ENCODE measurements around the gene HEXB.

The HEXB gene

DNA sequence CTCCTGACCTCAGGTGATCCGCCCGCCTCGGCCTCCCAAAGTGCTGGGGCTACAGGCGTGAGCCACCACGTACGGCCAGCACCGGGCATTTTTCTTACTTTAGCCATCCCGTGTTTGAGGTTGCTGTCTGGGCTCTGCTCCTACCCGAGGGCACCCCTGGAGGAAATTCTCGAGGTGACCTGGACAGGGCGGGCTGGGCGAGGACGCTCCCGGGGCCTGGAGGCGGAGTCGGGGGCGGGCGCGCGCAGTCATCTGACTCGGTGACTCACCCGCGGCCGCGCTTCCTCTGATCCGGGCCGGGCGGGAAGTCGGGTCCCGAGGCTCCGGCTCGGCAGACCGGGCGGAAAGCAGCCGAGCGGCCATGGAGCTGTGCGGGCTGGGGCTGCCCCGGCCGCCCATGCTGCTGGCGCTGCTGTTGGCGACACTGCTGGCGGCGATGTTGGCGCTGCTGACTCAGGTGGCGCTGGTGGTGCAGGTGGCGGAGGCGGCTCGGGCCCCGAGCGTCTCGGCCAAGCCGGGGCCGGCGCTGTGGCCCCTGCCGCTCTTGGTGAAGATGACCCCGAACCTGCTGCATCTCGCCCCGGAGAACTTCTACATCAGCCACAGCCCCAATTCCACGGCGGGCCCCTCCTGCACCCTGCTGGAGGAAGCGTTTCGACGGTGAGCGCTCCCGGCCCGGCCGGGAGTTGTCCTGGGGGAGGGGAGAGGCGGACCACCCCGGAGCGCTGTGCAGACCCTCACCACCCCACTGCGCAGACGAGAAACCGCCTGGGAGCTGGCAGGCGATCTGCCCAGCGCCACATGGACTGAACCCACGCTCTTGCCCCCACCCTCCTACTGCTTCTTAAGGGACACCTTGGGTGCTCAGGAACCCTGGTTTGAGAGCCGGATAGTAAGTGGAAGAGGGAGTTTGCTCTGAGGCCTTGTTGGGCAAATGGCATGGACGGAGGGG, at the start of gene HEXB:
HEXB (plus strand) TSS at position 334 of the 952 bp plus-strand sequence; CDS start at position 362, 28 bp downstream.
- peak; percentile 76 for DNase-seq (ENCODE audit: low read depth)

DNA sequence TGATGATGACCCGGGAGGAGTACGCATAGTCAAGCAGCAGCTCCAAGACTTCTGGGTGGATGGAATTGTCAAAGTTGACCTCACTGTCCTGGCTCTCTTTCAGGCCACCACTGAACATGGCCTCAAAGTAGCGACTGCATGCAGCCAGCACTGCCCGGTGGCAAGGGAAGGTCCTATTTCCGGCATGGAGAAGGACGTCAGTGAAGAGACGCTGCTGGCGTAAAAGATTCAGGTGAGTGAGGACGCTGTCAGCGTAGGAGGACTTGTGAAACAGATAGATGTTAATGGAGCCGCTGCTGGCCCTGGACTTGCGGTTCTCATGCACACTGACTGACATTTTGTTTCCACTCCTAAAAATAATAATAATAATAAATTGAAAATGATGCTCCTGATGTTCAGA, 48.9 kb upstream of the HEXB start:
- no peak for DNase-seq (ENCODE audit: low read depth)

DNA sequence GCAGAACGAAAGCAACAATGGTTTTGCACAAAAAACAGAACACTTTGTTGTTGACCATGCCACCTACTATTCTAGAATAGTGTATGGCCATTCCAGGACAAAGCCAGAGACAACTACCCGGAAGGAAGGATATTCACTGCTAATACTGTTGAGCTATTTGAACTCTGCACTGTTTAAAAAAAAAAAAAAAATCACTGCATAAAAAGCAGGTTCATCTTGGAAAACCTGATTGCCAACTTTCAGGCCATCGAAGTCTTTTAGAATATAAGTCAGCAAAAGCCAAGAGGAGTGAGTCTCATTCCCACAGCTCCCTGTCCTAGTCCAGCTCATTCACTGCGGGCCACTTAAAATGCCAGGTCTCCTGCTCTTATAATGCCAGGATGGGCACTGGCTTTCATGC, 48.5 kb upstream of the HEXB start:
- DNase-seq (ENCODE audit: low read depth), result no peak

DNA sequence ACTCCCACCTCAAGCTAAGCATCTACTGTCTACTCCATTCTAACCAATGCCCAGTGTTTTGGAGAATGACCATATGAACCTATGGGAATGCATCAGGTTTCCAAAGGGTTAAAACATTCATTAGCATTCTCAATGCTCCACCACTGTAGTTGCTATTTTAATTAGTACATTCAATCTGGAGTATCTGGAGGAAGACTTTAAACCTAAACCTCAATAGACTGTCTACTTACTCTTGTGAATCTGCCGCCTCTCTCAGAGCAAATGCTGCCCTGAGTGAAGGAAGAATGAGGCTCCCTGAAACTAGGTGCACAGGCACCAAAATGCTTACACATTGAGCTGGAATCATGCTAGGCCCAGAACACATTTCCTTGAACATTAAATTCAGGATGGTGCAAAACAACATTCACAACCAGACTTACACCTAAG, 46.5 kb upstream of the HEXB start:
- no peak for DNase-seq (ENCODE audit: low read depth)

DNA sequence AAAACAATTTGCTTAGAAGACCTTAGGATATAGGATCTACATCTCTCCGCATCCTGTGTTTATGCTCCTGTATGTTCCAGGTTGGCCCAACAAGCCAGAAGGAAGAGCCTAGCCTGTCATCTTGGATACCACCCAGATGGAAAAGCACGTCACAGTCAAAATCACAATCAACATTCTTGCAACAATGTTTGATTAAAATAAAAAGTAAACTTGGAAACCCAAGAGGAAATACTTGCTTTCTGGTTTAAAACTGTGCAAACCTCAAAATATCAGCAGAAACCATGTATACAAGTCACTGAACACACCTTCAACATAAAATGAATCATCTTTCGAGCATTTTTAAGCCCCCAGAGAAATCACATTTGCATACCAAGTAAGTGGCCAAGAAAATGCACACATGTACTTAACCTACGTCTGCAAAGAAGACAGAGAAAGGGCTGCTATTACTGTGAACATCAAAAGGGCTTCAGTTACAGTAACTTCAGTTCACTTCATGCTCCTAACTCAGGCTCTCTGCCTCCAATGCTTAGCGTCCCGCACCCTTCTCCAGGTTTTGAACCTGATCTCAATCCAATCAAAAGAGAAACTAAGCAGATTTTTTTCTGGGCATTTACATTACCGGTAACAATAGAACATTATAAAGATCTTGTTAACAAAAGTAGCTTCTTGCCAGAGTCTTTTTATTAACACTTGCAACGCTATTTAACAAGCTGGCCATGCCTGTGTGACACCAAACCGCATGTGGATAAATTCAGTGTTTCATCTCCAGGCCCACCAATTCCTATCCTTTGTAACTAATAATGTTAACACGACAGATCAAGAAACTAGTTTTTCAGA, 45.8 kb upstream of the HEXB start:
- DNase-seq (ENCODE audit: low read depth), result no peak

DNA sequence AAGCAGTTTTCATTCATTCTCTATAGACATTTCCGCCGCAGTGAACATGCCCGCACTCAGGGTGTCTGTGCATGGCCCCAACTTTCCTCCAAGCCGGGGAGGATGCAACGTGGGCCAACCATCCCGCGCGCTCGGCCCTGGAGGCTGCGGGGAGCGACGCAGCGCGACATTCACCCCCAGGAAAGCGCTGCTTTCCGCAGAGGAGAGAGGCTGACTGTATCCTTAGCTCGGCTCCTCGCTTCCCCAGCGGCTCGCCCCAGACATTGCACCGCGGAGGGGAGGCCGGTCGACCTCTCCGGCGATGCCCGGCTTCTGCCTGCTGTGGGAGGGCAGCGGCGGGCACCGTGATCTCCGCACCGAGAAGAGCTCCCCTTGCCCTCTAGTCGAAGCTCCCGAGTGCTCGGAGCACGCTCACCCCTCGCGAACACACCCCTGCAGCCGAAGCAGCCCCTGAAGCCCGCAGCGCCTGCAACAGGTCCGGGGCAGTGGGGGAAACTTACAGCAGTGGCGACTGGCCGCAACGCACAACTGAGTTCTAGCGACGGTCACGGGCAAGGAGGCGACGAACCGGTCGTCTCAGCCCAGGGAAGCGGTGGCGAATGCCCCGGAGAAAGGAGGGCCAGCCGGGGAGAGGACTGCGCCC, 45.1 kb upstream of the HEXB start:
- no peak for DNase-seq (ENCODE audit: low read depth)

DNA sequence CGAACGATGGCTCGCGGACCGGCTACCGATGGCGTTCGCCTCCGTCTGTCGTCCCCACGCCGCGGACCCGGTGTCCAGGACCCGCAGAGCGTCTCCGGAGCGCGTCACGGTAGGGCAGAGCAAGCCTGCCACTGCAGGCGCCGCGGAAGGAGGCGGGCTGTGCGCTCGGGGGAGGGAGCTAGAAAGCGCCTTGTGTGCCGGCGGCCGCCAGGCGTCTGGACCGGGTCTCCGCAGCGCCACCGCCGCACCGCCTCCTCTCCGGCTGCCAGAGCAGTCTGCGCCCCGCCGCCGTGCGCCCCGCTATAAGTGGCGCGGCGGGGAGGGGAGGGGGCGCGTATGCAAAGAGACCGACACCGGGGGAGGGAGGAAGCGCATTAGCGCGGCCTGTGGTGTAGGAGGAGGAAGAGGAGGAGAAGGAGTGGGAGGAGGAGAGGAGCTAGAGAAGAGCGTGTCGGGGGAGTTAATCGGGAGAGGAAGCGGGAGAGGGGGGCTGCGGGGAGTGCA, 44.5 kb upstream of the HEXB start, which contains the start of gene ENC1:
ENC1 (minus strand) TSS at position 279 of the 504 bp plus-strand sequence. CDS start 4,243 bp downstream, outside the sequence.
- DNase-seq (ENCODE audit: low read depth), result peak; percentile 45

DNA sequence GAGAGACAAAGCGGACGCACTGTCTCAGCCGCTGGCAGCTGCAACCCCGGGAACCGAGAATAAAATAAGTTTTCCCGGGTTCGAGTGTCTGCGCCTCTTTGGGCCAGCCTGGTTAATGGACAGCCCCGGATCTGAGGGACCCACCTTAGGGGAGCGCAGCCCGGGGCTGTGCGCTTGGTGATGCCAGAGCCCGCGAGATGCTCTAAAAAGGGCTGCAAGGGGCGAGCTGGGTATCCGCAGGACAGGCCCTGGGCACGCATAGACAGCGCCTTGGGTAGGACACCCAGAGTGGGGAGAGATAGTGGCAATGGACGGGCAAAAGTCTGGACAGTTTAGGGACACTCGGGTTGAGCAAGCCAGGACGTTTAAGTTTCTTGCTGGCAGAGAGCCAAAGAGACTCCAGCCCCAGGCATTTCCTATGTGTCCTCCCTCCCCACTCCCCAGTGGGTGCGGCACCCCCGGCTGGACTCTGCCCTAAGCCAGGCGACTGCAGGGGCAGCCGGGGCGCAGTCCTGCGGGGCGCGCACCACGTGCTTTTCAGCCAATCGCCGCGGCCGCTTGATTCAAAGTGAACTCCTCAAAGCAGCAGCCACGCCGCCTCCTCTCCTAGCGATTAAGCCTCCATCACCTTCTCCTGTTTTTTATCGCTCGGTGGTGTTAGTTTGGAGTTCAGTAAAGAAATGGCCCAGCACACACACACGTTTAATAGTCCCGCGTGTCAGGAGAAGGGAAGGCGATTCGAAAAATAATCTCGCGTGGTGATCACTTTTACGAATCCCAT, 43.9 kb upstream of the HEXB start:
- DNase-seq (ENCODE audit: low read depth), result no peak

DNA sequence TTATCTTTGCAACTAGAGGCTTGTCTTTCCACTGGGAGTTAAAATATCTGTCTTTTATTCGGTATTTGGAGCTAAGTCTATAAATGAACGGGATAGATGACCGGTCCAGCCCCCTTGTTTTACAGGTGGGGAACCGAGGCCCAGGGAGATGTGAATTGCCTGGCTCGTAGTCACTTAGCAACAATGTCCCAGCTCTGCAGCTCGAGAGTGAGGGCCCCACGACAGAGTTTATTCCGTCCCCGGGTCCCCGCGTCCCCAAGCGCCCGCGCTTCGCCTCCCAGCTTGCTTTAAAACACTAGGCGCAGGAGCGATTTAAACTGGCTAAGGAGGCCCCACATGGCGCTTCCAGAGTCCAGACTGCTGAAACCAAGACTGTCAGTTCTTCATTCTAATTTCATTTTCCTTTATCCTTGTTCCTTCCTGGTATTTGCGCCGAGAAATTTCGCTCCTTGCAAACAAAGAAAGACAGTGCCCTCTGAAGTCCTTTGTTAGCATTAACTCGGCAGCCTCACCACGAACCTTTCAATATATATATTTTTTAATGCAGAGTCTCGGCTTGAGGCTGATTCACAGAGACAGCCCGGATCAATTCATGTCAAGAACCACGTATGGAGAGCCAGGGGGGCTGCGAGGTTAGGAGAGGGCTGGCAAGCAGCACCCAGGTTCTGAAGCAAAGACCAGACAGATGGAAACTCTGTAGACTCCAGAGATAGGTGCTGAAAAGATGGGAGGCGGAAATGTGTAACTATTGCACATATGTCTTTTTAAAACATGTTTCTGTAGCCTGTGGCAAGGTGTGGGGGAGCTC, 43.1 kb upstream of the HEXB start:
- DNase-seq (ENCODE audit: low read depth), result no peak

DNA sequence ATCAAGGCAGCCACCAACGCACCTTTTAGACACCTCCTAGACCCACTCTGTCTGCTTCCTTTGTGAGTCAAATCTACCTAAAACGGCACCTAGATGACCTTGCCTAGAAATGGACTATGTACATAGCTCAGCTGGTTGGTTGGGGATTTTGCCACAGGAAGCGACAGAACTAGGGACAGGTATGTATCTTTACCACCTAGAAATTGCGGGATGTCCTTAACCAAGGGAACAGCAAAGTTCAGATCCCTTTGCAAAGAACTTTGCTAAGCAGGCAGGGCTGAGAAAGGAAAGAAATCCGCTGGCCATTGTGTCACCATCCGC, 42.5 kb upstream of the HEXB start:
- no peak for DNase-seq (ENCODE audit: low read depth)

DNA sequence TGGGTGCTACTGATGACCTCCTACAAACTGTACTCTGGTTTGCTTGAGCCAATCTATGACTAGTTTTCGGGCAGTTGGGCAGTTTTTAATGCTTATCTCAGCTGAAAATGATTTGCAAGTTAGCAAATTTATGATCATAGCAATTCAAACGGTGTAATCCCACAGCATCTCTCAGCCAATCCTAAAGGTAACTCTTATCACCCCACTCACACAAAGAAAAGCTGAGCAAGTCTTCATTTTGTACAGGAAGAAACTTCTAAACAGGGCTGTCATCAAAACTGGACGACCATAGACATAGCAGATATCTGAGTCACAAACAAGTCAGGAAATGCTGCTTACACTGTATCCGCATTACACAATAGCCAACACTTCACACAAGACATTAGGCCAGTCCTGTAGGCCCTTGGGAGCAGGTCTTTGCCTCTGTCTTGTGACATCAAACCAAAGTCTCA, 41.9 kb upstream of the HEXB start:
- DNase-seq (ENCODE audit: low read depth), result no peak

DNA sequence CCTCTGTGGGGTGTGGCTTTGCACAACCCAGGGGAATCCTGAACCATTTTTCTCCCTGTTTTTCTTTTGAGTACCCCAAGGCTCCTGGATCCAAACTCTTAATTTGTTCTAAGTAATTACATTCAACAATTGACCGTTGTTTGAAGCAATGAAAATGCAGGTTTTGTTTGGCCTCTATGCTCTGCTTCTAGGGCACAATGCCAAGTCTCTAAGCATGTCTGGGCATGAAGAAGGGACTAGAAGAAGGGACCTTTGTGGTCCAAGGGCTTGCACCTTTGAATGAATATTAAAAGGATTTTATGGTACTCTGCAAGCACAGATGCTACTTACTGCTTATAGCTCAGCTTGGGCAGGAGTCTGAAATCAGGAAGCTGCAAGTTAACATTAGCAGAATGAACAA, 37.9 kb upstream of the HEXB start:
- DNase-seq (ENCODE audit: low read depth), result no peak

DNA sequence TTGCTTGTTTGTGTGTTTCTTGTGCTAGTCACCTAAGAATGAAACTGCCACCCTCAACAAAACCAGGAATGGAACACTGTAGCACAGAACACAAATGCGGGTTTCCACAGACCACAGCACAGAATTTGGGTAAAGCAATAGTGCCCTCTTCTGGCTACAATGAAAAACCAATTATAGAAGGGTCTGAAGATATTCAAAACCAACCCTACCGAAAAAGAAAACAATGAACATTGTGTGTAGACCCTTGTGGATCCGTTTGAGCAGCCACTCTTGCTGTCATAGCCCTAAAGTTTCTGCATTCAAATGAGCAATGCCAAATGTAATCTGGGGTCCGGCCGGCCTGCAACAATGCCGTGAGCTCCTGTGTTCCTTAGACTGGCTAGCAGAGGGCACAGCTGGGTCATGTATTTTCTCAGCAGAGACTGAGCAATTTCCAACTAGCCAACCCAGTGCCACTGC, 36.2 kb upstream of the HEXB start:
- no peak for DNase-seq (ENCODE audit: low read depth)

DNA sequence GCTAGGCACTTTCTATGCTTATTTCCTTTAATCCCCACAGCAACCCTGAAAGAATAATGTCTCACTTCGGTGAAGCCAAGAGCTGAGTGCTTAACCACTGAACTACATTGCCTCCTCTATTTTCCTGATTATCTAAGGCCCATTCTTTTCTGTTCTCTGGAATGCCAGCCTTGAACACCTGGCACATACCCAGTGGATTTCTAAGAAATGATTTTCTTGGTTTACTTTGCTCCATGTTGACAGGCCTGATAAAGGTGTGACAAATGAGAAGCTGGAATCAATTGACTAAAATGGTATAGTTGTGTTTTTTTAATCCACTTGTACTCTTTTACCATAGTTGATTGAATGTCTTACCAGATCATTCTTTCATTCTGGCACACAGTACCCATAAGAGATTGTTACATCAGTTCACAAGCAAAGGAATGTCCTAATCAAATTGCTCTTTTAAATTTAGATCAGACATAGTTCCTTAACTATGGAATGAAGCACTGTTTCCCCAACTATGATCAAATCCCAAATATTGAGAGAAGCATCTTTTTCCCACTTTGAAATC, 35.5 kb upstream of the HEXB start:
- no peak for DNase-seq (ENCODE audit: low read depth)

DNA sequence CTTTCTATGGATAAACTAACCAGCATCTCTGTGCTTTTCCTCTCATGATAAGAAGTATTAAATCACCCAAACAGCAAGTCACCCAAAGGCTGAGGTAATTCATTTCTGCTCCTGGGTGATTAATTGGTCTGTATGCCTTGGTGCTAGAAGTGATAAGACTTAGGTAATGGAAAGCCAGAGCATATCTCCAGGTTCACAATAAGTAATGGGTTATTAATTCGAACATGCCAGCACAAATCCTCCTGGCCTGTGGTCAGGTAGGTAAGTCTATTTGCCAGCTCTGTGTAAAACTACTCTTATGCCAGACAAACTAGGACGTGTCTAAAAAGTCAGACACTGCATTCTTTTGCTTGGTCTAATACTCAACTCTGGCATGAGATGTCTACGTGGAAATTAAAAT, 33.3 kb upstream of the HEXB start:
- no peak for DNase-seq (ENCODE audit: low read depth)

DNA sequence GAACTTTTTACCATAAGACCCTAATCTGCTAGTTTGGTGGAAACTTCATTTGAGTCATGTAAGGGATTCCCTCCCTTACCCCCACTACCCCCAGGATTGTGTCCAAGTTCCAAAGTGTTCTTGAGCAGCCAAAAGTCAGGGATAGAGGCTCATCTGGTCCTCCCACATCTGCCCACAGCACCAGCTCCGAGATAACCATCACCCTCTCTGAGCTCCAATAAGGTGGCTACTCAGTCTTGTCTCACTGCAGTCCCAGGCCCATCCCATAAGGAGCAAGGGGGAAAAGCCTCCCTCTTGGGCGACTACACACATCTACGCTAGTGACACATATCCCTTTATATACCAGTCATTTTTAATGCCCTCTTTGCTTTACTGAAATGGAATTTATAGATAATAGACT, 32.5 kb upstream of the HEXB start:
- DNase-seq (ENCODE audit: low read depth), result no peak

DNA sequence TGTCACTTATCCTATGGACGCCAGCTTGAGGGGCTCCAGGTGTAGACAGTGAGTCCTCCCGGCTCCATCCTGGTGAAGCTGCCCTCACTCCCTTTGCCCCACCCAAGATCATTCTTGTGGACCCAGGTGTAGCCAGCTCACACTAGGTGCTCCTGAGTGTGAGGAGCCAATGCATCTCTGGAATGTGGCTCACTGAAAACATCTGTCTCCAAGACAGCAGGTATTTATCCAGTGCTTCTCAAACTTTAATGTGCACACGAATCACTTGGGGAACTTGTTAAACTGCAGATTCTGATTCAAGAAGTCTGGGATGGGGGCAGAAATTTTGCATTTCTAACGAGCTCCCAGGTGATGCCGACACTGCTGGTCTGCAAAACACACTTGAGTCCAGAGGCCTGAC, 31.0 kb upstream of the HEXB start:
- DNase-seq (ENCODE audit: low read depth), result no peak

DNA sequence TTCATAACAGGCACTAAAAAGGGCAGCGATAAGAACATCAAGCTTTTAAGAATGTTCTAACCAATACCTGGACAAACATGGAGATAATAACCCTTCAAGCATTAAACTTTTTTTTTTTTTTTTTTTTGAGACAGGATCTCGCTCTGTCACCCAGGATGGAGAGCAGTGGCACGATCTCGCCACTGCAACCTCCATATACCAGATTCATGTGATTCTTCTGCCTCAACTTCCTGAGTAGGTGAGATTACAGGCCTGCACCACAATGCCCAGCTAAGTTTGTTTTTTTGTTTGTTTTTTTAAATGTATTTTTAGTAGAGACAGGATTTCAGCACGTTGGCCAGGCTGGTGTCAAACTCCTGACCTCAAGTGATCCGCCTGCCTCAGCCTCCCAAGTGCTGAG, 29.8 kb upstream of the HEXB start:
- no peak for DNase-seq (ENCODE audit: low read depth)

DNA sequence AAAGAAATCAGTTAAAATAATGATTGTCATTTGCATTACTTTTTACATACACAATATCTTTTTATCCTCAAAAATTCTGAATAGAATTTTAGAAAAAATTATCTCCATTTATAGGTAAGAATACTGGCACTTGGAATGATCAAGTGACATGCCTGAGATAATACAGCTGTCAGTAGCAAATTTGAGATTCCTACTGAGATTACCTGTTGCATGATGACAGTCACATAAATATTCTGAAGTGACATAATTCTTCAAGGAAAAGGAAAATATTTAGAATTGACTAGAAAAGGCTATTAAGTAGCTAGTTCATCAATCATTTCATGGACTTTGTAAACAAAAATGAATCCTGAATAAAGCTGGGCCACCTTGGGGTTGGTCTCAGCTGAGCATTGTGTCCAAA, 29.3 kb upstream of the HEXB start:
- no peak for DNase-seq (ENCODE audit: low read depth)

DNA sequence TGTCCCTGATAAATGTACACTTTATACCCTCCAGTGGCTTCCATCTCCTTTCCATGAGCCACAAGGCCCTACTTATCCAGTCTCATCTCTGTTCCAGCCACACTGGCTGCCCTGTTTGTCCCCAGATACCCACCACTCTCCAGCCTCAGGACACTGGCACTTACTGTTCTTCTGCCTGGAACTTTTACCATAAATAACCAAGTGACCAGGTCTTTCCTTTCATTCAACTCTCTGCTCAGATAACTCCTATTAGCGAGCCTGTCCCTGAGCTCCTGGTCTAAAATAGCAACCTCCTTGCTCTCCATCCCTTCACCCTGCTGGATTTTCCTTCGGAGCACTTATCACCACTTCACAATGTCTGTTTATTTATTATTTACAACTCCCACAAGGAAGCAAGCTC, 27.9 kb upstream of the HEXB start:
- no peak for DNase-seq (ENCODE audit: low read depth)
